ENCODE measurements around the gene TNXB.
"Not testable (repeated sequence)": the region's sequence is repeated elsewhere in the genome, so short reads cannot be mapped to it uniquely, and the experiment has no call there.

Gene TNXB

DNA sequence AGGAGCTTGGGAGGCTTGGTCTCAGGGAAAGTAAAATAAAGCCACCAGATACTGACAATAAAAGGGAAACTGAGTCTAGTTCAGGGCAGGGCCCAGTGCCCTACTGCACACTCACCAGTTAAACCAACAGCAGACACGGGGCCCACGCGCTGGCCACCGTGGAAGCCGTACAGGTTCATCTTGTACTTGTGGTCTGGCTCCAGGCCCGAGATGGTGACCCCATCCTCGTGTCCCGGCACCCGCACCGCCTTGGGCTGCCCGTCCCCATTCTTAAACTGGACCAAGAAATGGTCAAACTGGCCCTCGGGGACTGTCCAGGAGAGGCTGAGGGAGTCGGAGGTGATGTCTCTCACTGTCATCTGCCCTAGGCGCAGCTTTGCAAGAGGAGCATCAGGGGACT, 44.4 kb downstream of the TNXB start:
- DNase-seq (ENCODE audit: low read depth in 2 of 2) = no peak

DNA sequence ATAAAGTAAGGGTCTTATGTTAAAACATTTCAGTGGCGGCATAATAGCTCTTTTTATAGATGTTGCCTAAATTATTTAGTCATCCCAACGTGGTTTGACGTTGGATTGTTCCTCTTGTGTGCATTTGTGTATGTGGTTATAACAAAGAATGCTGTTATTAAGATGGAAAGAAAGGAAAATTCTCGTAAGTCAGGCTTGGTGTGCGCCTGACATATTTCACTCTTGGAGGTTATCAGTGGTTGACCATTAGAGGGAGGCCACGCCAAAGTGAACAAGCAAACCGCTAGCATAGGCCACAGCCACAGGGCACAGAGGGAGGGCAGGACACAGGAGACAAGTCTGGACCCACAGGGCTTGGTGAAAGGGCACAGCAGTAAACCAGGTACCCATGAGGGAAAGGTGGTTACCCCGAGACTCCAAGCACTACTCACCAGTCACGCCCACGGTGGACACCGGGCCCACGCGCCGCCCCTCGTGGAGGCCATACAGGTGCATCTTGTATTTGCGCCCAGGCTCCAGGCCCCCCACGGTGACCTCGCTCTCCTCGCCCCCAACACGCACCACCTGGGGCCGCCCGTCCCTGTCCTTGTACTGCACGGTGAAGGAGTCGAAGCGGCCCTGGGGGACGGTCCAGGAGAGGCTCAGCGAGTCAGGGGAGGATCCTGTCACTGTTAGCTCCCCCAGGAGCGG, 48.0 kb downstream of the TNXB start:
- DNase-seq (ENCODE audit: low read depth in 2 of 2) = no peak

DNA sequence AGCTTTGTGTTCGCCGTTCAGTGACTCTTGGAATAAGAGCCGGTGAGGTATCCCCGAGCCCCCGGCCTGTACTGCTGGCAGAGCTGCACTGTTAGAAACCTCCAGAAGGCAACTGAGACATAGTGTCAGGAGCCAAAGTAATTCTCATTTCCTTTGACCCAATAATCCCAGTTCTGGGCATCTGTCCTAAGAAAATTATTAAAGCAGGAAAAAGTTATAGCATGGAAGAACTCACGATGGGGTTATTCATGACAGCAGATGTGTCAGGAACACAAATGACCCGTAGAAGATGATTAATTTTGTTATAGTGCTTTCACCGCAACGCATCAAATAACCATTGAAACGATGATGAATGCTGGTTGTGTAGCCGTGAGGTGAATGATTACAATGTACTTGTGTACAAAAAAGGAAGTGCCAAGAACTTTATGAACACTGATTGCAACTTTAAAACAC, 50.6 kb downstream of the TNXB start:
- no peak for DNase-seq (ENCODE audit: low read depth in 2 of 2)

DNA sequence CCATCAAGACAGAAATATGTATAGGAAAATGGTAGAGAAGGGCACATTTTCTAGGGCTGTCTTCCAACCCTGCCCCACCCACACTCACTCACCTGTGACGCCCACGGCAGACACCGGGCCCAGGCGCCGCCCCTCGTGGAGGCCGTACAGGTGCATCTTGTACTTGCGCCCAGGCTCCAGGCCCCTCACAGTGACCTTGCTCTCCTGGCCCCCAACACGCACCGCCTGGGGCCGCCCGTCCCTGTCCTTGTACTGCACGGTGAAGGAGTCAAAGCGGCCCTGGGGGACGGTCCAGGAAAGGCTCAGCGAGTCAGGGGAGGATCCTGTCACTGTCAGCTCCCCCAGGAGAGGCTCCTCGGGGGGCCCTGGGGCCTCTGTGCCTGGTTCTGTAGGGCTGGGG, 51.2 kb downstream of the TNXB start:
- DNase-seq (ENCODE audit: low read depth in 2 of 2) = no peak

DNA sequence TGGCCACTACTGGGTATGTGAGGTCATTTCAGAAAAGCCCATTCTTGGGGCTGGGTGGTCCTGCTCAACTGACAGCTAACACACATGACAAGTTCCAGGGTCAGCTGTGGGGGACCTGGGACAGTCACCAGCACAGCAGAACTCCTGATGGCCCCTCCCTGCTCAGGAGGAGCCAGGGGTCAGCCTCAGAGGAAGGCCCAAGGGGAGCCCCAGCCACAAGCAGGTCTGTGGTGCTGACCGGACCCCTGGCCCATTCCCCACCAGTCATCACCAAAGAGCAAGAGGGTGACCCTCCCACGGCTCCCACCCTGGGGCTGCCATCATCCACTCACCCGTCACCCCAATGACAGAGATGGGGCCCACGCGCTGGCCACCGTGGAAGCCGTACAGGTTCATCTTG, 52.9 kb downstream of the TNXB start:
- DNase-seq (ENCODE audit: low read depth in 2 of 2) = no peak

DNA sequence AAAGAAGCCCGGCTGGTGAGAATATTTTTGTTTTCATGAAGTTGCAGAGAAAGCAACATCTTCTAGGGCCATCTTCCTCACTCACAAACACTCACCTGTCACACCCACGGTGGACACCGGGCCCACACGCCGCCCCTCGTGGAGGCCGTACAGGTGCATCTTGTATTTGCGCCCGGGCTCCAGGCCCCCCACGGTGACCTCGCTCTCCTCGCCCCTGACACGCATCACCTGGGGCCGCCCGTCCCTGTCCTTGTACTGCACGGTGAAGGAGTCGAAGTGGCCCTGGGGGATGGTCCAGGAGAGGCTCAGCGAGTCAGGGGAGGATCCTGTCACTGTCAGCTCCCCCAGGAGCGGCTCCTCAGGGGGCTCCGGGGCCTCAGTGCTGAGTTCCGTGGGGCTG, 53.4 kb downstream of the TNXB start:
- not testable (repeated sequence) for DNase-seq (ENCODE audit: low read depth in 2 of 2)

DNA sequence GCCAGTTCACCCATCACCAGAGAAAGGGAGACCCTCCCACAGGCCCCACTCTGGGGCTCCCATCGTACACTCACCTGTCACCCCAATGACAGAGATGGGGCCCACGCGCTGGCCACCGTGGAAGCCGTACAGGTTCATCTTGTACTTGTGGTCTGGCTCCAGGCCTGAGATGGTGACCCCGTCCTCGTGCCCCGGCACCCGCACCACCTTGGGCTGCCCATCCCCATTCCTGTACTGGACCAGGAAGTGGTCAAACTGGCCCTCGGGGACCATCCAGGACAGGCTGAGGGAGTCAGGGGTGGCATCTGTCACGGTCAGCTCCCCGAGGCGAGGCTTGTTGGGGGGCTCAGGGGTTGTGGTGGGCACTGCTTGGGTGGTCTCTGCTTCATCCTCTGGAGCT, 55.8 kb downstream of the TNXB start:
- not testable (repeated sequence) for DNase-seq (ENCODE audit: low read depth in 2 of 2)

DNA sequence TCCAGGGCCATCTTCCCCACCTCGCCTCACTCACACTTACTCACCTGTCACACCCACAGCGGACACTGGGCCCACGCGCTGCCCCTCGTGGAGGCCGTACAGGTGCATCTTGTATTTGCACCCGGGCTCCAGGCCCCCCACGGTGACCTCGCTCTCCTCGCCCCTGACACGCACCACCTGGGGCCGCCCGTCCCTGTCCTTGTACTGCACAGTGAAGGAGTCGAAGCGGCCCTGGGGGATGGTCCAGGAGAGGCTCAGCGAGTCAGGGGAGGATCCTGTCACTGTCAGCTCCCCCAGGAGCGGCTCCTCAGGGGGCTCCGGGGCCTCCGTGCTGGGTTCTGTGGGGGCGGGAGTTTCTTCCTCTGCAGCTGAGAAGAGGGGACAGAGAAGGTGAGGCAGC, 56.5 kb downstream of the TNXB start:
- not testable (repeated sequence) for DNase-seq (ENCODE audit: low read depth in 2 of 2)

DNA sequence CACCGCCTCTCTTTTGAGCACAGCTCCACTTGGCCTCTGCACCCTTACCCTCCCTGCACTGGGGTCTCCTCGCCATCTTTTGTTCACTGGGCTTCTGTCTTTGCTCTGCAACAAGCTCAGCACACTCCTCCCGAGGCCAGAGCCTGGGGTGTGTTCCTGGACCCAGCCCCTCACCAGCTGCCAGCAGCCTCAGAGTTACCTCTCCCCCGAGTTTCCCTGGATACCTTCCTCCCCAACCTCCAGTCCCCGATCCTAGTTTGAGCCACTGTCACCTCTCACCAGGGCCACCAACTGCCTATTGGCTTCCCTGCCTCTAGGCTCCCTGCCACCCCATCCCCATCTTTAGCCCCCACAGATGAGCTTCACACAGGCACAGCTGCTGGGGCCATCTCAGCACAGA, 58.6 kb downstream of the TNXB start:
- DNase-seq (ENCODE audit: low read depth in 2 of 2) = no peak

DNA sequence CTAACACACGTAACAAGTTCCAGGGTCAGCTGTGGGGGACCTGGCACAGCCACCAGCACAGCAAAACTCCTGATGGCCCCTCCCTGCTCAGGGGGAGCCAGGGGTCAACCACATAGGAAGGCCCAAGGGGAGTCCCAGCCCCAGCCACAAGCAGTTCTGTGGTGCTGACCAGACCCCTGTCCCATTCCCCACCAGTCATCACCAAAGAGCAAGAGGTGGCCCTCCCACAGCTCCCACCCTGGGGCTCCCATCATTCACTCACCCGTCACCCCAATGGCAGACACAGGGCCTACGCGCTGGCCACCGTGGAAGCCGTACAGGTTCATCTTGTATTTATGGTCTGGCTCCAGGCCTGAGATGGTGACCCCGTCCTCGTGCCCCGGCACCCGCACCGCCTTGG, 59.4 kb downstream of the TNXB start:
- not testable (repeated sequence) for DNase-seq (ENCODE audit: low read depth in 2 of 2)

DNA sequence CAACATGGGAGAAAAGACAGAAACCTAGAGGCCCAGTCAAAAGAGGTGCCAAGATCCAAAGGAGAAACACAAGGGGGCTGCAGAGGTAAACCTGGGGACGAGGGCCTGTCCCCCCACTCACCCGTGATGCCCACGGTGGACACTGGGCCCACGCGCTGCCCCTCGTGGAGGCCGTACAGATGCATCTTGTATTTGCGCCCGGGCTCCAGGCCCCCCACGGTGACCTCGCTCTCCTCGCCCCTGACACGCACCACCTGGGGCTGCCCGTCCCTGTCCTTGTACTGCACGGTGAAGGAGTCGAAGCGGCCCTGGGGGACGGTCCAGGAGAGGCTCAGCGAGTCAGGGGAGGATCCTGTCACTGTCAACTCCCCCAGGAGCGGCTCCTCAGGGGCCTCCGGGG, 60.0 kb downstream of the TNXB start:
- not testable (repeated sequence) for DNase-seq (ENCODE audit: low read depth in 2 of 2)

DNA sequence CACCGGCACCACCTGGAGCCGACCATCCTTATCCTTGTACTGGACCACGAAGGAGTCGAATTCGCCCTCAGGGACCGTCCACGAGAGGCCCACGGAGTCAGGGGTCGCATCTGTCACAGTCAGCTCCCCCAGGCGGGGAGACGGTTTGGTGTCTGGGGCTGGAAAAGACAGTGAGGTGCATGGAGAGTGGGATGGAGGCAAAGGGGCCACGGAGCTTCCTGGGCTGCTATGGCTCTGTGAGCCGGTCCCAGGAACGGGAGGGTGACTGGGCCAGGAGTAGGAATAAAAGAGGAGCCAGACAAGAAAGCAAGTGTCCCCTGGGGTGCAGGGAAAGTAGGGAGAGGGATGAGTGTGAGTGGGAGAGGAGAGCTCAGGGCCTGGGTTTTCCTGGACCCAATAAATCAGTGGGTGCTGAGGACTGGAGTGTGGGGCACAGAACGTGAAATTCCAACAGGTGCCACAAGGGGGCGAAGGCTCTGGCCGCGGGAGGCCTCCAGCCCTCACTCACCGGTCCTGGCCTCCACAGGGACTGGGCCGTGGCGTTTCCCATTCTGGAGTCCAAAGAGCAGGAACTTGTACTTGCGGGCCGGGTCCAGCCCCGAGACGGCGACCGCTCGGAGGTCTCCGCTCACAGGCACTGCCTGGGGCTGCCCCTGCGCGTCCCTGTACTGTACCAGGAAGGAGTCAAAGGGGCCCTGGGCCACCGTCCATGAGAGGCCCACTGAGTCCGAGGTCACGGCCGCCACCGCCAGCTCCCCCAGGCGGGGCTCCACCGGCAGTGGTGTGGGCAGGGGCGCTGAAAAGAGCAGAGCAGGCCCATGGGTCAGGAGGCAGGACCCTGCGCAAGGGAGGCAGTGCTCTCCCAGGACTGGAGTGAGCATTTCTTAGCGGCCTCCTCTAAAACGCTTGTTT, 61.0 kb downstream of the TNXB start:
- DNase-seq (ENCODE audit: low read depth in 2 of 2) = no peak

DNA sequence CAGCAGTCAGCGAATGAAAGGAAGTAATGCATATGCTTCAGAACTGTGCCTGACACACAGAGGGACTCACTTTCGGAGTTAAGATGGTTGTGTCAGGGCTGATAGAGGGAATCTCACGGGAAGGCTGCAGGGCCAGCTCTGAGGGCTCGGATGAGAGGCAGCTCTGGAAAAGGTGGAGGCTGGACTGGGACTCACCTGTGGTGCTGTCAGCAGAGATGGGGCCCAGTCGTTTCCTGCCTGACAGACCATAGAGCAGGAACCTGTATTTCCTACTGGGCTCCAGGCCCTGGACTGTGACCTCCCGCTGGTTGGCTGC, 61.6 kb downstream of the TNXB start:
- no peak for DNase-seq (ENCODE audit: low read depth in 2 of 2)

DNA sequence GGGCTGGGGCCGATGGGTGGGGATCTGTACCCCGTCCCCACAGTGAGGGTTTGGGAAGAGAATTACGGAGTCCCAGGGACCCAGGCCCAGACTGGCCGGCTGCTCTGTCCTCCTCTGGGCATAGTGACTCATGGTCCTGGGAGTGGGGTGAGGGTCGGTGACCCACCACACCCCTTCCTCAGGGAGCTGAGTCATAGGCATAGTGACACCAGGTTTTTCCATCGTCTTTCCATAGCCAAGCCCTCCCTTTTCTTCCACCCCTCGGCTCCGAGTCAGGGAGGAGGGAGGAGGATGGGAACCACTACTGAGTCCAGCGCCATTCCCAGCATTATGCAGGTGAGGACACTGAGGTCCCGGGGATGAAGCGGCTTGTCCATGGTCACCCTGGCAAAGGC, 62.1 kb downstream of the TNXB start:
- DNase-seq (ENCODE audit: low read depth in 2 of 2) = no peak

DNA sequence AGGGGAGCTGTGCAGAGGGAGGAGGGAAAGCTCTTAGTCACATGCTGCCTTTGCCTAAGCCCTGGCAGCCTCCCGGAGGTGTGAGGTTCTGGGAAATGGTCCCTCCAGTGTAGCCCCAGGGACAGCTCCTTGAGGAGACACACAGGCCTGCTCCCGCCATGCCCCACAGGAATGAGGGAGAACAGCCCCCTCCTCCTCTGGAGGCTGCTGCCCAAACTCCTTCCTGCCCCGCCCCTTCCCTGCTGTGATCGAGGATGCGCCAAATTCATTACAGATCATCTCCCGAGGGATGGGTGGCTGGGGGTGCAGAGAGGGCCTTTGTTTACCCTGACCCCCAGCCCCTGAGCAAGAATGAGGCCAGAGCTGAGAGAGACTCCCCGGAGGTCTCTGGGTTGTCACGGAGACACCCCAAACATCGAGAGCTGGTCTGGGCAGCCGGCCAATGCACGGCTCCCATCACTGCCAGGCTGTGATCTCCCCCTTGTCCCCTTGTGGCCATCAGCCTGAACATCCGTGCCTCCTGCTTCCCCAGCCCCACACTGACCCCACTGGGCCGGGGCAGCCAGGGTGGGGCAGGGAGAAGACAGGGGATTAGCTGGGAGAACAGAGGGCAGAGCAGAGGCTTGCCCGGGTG, 62.6 kb downstream of the TNXB start:
- no peak for DNase-seq (ENCODE audit: low read depth in 2 of 2)

DNA sequence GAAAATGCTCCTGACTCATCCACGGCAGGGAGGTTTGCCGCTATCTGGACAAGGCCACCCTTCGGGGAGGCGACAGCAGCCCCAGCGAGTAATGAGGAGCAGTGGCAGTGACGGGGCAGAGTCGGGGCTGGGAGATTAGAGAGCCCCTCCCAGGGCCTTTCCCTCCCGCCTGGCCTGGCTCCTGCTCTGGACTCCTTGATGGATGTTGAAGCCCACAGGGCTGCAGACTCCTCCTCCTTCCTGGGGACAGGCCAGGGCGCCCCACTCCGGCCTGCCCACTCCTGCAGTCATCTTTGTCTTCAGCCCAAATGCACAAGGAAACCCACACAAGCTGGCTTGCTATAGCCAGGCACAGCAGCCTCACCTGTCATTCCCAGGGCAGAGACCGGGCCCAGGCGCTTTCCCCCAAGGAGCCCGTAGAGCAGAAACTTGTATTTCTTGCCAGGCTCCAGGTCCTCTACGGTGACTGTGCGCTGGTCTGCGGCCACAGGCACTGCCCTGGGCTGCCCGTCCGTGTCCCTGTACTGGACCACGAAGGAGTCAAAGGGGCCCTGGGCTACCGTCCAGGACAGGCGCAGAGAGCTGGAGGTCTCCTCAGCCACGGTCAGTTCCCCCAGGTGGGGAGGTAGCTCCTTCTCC, 63.2 kb downstream of the TNXB start:
- DNase-seq (ENCODE audit: low read depth in 2 of 2) = no peak

DNA sequence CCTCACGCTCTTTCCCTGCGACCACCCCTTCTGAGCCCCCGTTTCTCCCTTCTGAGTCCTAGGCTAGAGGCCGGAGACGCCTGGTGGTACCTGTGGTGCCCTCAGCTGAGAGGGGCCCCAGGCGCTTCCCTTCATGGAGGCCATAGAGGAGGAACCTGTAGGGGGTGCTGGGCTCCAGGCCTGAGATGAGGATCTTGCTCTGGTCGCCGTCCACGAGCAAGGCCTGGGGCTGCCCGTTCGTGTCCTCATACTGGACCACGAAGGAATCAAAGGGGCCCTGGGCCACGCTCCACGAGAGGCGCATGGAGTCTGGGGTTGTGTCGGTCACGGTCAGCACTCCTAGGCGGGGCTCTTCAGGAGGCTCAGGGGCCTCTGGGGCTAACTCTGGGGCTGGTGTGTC, 64.2 kb downstream of the TNXB start:
- DNase-seq (ENCODE audit: low read depth in 2 of 2) = not testable (repeated sequence)

DNA sequence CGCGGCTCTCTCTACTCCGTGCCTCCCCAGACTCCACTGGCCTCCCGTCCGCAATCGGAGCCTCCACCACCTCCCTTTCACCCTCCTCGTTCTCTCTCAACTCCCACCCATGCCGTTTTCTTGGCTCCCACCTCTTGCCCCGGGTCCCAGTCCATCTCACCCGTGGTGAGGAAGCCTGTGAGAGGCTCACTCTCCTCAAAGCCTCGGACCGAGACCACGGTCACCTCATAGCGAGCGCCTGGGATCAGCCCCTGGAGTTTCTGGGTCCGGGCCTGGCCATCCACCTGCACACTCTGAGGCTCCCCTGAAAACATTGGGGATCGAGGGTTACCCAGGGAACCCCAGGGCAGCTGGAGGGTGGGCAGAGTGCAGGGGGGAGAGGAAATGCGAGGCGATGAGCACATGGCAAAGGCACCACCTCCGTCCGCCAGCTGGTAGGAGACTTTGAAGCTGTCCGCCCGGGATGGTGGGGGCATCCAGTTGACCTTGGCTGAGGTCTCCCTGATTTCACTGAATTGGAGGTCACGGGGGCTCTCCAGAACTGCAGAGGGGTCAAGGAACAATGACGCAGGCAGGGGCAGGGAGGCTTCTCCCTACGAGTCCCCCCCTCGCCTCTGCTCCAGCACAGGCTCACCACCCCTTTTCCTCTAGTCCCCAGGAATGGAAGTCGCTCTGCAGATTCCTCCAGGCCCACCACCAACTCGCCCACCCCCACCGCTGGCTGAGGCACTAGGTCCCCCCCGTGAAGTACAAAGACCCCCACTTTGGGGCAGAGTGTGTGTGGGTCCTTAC, 65.4 kb downstream of the TNXB start:
- DNase-seq (ENCODE audit: low read depth in 2 of 2) = not testable (repeated sequence)

DNA sequence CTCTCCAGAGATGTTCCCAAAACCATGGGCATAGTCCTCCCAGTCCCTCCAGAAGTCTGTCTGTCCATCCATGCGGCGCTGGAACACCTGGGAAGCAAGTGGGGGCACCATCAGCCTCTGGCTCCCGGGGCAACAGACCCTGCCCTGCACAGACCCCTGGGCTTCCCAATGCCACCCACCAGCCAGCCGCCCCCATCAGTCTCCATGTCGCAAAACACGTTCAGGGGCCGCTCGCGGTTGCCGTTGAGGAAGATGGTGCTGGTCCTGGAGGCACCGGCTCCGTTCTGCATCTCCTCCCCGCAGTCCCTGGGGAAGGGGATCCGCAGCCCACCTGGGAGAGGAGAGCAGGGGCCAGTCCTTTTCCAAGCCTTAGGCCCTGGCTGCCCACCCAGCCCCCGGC, 66.9 kb downstream of the TNXB start:
- DNase-seq (ENCODE audit: low read depth in 2 of 2) = not testable (repeated sequence)

DNA sequence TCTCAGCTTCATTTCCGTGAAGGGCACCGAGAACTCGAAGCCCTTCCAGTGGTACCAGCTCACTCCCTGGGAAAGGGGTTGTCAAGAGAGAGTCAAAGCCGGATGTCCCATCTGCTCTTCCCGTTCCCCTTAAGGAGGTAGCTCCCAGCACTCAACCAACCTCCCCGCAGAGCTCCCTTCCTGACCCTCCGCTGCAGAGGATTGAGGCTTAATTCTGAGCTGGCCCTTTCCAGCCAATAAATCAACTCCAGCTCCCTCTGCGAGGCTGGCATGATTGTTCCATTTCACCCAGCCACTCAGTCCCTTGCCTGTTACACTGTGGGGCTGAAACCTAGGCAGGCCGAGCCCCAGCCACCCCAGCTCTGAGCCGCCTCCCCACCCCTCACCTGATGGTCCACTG, 67.8 kb downstream of the TNXB start:
- not testable (repeated sequence) for DNase-seq (ENCODE audit: low read depth in 2 of 2)

DNA sequence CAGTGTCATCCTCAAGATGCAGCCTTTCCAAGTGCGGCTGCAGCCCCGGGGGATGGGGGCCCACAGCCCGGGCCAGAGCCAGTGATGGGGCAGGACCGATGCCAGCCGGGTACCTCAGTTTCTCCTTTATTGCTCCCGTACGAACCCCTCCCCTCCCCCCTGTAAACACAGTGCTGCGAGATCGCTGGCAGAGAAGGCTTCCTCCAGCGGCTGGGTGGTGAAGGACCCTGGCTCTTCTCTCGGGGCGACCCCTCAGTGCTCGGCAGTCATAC, 68.2 kb downstream of the TNXB start:
- not testable (repeated sequence) for DNase-seq (ENCODE audit: low read depth in 2 of 2)
